ENCODE measurements around the gene C19orf53.
"Not testable (repeated sequence)": the region's sequence is repeated elsewhere in the genome, so short reads cannot be mapped to it uniquely, and the experiment has no call there.

Gene C19orf53

DNA sequence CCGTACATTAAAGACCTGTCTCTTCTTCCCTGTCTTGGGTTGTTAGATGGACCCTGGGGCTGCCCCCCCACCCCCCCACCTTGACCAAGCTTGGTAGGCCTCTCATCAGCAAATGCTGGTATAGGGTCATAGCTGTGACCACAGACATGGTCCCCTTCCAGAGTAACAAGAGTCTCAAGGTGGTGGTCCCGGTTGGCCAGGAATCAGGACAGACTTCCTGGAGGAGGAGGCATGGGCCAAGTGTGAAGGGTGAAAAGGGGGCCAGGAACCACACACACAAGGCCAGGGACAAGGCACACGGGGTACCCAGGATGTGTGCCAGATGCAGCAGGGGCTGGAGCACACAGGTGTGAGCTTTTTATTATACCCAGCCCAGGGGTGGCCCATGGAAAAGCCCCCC is 11.0 kb upstream of the C19orf53 start:
- DNase-seq (ENCODE audit: insufficient read length, low spot score): no peak
- FAIRE-seq: no peak

GRCh38 chr19:13764101-13764807 is 10.0 kb upstream of the C19orf53 start, which contains the start of gene MRI1:
Gene MRI1, plus strand, starts transcription at chr19:13764522. Its CDS starts 67 bp downstream, at chr19:13764589.
- FAIRE-seq (peak; percentile 74), DNase-seq (ENCODE audit: insufficient read length, low spot score) (peak; percentile 87)

GRCh38 chr19:13764821-13765394 is 9.3 kb upstream of the C19orf53 start:
- no peak for DNase-seq (ENCODE audit: insufficient read length, low spot score)
- FAIRE-seq: no peak

DNA sequence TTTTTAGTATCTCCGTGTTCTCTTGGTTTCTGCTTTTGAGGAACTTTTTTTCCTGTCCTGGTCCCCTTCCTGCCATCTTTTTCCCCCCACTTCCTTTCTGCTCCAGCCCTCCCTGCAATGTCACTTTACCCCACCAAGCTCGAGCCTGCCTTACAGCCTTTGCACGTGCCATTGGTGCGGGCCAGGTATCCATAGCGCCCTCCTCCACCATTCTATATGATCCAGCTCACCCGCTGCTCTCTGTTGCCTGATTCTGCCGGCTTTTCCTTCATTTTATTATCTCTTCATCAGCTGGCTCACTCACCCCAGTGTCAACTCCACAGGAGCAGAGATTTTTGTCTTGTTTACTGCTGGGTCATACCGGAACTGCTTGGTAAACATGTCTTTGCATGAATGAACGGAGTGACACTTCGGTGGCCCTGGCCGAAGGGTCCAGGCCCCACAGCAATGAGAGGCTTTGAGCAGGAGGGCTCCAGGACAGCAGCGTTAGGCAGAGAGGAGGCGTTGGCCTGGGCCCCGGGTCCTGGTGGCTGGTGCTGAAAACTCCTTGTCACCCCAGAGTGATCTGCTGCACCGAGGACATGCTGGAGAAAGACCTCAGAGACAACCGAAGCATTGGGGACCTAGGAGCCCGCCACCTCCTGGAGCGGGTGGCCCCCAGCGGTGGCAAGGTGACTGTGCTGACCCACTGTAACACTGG is 8.7 kb upstream of the C19orf53 start:
- FAIRE-seq (peak; percentile 64), DNase-seq (ENCODE audit: insufficient read length, low spot score) (no peak)

DNA sequence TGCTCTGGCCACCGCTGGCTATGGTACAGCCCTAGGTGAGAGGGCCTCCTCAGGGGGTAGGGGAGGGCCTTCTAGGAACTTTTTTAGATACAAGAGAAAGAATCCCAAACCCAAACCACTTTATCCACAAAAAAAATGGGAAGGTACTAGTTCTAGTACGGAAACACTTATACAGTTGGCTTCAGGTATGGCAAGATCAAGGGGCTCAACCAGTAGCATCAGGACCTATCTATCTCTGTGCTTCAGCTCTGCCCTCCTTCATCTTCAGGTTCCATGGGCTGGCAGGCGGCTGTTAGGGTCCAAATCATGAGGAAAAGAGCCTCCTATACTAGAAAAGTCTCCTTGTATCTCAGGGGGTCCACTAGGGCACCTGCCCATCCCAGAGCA is 8.2 kb upstream of the C19orf53 start:
- FAIRE-seq: no peak

GRCh38 chr19:13768510-13768909 is 5.7 kb upstream of the C19orf53 start:
- DNase-seq (ENCODE audit: insufficient read length, low spot score) (no peak), FAIRE-seq (no peak)

More for the DNA sequence above, 8.2 kb upstream of the C19orf53 start:
- DNase-seq (ENCODE audit: insufficient read length, low spot score): no peak

- no peak for DNase-seq (ENCODE audit: insufficient read length, low spot score)
- no peak for FAIRE-seq
Observed at GRCh38 chr19:13770013-13770635, 4.1 kb upstream of the C19orf53 start.

DNA sequence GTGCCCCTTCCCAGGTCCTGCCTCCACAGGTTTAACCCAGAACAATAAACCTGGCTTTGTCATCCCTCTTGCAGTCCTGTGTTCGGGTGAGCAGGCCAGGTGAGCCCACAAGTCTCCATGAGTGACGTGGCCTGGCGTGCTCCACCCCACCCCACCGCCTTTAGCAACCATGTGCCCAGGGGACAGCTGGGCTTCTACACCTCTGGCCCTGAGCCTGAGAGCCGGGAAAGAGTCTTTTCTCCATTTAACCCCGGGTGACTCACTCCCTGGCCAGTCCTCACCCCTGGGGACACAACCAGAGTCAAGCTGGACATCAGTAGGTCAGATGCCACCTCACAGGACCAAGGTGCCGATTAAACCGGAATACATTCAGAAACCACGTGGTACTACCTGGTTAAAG is 4.1 kb downstream of the C19orf53 start:
- FAIRE-seq: no peak
- no peak for DNase-seq (ENCODE audit: insufficient read length, low spot score)

- no peak for DNase-seq (ENCODE audit: insufficient read length, low spot score)
- FAIRE-seq: no peak
Observed at GRCh38 chr19:13778847-13779246, 4.6 kb downstream of the C19orf53 start.

DNA sequence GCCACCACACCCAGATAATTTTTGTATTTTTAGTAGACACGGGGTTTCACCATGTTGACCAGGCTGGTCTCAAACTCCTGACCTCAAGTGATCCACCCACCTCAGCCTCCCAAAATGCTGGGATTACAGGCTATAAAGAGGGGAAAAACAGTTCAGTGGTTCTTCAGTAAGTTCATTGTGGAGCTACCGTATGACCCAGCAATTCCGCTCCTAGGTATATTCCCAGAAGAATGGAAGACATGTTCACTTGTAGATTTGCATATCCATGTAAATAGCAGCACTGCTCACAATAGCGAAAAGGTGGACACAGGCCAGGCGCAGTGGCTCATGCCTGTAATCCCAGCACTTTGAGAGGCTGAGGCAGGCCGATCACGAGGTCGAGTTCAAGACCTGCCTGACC is 5.5 kb downstream of the C19orf53 start:
- FAIRE-seq; DNase-seq (ENCODE audit: insufficient read length, low spot score): not testable (repeated sequence)

DNA sequence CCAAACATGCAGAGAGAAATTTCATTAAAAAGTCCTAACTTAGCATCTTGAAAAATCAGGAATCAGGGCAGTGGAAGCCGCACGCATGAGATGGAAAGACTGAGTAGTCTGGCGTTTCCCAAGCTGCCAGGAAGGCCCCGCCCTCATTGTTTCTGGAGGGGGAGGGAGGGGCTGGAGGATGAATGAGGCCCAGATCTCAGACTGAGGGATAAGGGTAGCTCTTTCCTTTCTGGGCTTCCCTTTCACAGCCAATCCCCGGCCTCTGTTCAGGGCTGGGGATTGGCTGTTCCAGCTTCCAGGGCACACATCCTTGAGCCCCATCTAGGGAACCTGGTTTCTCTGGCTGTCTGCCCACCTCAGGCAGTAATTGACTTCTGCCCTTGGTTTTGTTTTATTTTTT is 7.3 kb downstream of the C19orf53 start:
- no peak for FAIRE-seq
- peak; percentile 79 for DNase-seq (ENCODE audit: insufficient read length, low spot score)

DNA sequence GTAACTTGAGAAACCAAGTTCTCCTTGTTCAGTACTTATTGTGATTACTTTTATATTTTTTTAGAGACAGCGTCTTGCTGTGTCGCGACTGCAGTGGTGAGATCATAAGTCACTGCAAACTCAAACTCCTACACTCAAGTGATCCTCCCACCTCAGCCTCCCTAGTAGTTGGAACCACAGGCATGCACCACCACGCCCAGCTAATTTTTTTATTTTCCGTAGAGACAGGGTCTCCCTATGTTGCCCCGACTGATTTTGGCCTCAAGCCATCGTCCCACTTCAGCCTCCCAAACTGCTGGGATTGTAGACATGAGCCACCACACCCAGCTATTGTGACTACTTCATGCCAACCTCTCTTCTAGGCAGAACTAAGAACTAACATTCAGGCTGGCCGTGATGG is 8.3 kb downstream of the C19orf53 start:
- DNase-seq (ENCODE audit: insufficient read length, low spot score) (no peak), FAIRE-seq (no peak)

DNA sequence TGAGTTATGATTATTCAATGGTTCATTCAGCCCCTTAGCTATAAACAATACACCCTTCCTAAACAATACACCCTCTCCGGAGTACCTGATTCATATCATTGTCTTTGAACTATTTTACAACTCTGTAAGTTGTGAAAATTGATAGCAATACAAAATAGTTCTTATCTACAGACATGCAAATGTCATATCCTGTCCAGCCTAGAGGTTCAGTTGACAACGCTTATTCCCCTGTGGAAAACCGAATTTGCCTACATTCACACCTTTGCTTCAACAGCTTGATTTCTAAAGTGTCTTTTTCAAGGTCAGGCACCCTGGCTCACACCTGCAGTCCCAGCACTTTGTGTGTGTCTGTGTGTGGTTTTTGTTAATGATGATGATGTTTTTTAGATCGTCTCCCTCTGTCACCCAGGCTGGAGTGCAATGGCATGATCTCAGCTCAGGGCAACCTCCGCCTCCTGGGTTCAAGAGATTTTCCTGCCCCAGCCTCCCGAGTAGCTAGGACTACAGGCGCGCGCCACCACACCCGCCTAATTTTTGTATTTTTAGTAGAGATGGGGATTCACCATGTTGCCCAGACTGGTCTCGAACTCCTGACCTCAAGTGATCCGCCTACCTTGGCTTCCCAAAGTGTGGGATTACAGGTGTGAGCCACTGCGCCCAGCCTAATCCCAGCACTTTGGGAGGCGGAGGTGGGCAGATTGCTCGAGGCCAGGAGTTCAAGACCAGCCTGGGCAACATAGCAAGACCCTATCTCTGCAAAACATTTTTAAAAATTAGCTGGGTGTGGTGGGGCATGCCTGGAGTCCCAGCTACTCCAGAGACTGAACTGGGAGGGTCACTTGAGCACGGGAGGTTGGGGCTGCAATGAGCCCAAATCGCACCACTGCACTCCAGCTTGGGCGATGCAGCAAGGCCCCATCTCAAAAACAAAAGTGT is 9.6 kb downstream of the C19orf53 start:
- DNase-seq (ENCODE audit: insufficient read length, low spot score) (no peak), FAIRE-seq (no peak)

DNA sequence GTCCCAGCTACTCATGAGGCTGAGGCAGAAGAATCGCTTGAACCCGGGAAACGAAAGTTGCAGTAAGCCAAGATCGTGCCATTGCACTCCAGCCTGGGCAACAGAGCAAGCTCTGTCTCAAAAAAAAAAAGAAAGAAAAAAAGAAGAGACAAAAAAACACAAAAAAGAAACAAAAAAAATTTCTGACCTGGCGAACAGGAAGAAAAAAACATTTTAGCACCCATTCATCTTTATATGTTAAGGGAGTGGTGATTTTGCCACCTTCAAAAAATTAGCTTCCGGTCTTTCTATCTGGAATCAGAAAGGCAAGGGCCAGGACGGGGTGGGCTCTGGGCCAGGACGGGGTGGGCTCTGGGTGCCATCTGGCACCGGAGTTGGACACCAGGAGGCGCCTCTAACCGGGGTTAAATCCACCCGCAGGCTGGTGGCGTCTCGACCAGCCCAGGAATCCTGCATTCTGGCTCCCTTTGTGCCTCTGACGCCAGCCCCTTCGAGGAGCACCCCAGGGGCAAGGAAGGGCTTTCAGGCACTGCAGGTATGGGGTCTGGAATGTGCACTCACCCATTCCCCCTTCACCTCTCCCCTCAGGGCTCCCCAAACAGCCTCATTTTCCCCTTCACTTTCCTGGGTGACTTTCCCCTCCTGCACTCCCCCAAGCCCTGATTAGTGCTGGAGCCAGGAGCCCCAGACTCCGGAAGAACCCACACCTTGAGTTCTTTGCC is 10.6 kb downstream of the C19orf53 start:
- FAIRE-seq: no peak
- peak; percentile 84 for DNase-seq (ENCODE audit: insufficient read length, low spot score)

- no peak for FAIRE-seq
- no peak for DNase-seq (ENCODE audit: insufficient read length, low spot score)
Observed at GRCh38 chr19:13788991-13789390, 14.7 kb downstream of the C19orf53 start.

GRCh38 chr19:13790354-13790753 is 16.1 kb downstream of the C19orf53 start:
- no peak for DNase-seq (ENCODE audit: insufficient read length, low spot score)
- no peak for FAIRE-seq

GRCh38 chr19:13793317-13793716 is 19.1 kb downstream of the C19orf53 start:
- DNase-seq (ENCODE audit: insufficient read length, low spot score); FAIRE-seq: not testable (repeated sequence)

DNA sequence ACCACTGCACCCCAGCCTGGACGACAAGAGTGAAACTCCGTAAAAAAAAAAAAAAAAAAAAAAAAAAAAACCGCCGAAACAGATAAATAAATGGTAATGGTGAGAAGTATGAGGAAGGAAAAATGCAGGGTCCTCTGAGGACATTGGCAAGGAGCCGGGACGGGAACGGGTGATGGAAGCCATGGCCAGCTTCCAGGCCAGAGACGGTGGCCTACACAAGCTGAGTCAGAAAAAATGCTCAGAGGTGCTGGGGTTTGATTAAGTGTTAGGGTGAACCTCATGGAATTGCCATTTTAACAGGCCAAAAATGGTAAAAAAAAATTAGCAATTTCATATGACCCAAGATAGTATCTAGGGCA is 20.1 kb downstream of the C19orf53 start:
- peak; percentile 30 for DNase-seq (ENCODE audit: insufficient read length, low spot score)
- no peak for FAIRE-seq

DNA sequence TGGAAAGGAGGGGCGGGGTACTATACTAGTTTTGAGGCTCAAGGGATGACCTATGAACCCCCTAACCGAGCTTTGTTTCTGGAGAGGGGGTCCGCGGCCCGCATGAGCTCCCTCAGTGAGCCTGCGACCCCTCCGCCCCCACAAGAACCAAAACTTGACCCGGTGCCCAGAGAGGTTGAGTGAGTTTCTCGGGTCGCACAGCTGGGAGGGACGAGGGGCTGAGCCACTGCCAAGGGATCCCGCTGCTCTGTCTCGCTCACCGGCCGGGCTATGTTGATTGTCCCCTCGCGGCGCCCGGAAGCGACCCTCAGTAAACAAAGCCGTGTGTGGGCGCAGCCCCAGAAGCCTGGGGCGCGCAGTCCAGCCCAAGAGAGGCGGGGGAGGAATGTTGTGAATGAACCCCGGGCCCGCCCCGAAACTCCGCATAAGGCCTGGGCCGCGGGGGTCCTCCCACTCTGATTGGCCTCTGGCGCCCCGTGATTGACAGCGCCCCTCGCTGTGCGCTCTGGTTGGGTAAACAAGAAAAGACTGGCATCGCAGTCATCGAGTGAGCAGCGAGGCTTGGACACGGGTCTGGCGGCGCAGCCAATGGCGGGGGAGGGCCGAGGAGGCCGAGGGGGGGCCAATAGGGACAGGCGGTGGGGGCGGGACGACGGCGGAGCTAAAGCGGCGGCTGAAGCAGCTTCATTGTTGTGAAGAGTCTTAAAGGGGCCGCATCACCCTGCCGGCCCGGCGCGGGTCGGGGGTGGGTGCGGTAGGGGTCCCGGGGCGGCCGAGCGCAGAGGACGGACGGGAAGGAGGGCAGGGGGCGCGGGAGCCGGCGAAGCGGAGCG is 20.7 kb downstream of the C19orf53 start, which contains the start of gene ZSWIM4:
Gene ZSWIM4, plus strand, starts transcription at position 687 of the 833 bp plus-strand sequence. CDS start 206 bp downstream, outside the sequence.
- DNase-seq (ENCODE audit: insufficient read length, low spot score) (peak; percentile 99), FAIRE-seq (peak; percentile 89)
